Medulla oblongata (tissue), 1 donor: ENCODE results near the gene EBP.
"Not testable (repeated sequence)": the region's sequence is repeated elsewhere in the genome, so short reads cannot be mapped to it uniquely, and the experiment has no call there.

Experiments
- DNase-seq: peaks from one replicate; pipeline ENCODE4 v3.0.0-alpha.2; 2015; ENCODE audit errors: extremely low spot score

Gene EBP

DNA sequence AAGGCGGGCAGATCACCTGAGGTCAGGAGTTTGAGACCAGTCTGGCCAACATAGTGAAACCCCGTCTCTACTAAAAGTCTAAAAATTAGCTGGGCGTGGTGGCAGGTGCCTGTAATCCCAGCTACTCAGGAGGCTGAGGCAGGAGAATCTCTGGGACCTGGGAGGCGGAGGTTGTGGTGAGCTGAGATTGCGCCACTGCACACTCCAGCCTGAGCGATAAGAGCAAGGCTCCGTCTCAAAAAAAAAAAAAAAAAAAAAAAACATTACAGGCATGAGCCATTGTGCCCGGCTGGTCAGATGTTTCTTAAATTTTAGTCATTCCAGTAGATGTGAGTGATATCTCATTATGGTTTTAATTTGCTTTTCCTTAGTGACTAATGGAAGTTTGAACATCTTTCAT, 4.2 kb downstream of the EBP start:
- DNase-seq: not testable (repeated sequence)

- DNase-seq: no peak
Measured at GRCh38 chrX:48530736-48531135, 9.1 kb downstream of the EBP start.

DNA sequence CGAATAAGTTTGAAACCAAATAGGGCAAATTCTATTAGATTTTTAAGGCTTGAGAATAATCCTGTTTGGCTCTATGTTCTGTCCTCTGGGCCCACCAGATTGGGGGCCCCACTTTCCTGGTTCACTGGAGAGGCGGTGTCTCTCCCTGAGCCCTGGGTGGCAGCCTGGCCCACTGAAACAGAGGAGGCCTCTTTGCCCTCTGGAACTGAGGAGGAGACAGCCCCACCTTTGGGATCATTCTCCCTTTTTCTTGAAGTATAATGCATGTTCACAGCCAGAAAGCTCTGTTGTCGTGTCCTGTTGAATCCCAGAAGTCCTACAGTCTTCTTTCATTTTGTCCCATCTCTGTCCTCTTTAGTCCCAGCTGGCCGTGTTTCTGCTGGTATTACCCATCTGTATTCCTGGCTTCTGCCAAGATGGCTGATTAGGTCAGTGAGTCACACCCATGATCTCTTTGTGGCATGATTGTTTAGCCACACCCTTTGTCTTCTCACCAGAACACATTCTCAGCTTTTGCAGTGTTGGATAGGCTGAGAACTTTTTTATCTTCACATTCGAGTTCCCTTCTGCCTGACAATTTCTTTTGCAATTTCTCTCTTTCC, 9.9 kb downstream of the EBP start:
- no peak for DNase-seq

DNA sequence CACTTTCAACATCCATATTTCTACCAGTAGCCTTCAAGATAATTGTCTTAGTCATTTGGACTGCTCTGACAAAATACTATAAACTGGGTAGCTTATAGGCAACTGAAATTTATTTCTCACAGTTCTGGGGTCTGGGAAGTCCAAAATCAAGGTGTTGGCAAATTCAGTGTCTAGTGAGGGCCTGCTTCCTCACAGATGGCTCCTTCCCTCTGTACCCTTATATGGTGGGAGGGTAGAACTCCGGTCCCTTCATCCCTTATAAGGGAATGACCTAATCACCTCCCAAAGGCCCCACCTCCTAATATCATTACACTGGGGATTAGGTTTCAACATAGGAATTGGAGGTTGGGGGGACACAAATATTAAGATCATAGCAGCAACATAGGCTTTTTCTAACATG, 10.6 kb downstream of the EBP start:
- no peak for DNase-seq

- no peak for DNase-seq
Measured at GRCh38 chrX:48533165-48533564, 11.6 kb downstream of the EBP start.

- DNase-seq: no peak
Measured at GRCh38 chrX:48538641-48539344, 17.2 kb downstream of the EBP start.

- DNase-seq: peak; percentile 94
Measured at GRCh38 chrX:48539345-48540027, 17.9 kb downstream of the EBP start, which contains the start of gene TBC1D25. Gene TBC1D25, plus strand, starts transcription at chrX:48539714. Its CDS starts 84 bp downstream, at chrX:48539798.

DNA sequence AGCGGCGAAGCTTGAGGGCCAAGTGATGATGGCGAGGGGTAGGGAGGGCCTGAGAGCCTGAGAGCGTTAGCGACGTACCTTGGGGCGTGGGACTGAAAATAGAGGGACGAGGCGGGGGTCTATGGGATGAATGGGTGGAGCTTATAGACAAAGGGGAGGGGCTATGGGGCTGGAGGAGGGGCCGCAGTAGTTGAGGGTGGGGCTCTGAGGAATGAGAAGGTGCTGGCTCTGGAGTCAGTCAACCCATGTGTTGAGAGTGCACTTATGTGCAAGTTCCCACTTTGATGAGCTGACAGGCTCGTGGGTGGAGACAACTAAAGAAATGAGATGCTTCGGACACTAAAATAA, 18.4 kb downstream of the EBP start:
- peak; percentile 17 for DNase-seq

GRCh38 chrX:48540480-48540879, 18.9 kb downstream of the EBP start:
- peak; percentile 2 for DNase-seq

DNA sequence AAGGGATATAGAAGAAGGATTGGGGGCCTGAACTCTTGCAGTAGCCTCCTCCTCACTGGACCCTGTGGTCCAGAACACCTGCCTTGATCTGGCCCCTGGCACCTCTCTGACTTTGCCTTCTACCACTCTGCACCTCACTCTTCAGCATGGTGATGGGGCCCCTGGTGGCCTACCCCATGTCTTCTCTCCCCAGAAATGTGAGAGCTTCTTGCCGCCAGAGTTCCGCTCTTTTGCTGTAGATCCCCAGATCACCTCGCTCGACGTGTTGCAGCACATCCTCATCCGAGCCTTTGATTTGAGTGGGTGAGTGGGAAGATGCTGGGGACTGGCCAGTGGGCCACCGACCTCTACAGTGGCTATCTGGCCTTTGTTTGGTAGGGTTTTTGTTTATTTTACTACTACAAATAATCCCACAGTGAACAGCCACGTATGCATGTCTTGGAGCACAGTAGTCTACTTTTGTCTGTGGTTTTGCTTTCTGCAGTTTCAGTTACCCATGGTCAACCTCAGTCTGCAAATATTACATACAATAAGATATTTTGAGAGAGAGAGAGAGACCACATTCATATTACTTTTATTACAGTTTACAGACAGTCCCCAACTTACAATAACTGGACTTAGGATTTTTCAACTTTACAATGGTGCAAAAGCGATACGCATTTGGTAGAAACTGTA, 19.7 kb downstream of the EBP start:
- DNase-seq: no peak

DNA sequence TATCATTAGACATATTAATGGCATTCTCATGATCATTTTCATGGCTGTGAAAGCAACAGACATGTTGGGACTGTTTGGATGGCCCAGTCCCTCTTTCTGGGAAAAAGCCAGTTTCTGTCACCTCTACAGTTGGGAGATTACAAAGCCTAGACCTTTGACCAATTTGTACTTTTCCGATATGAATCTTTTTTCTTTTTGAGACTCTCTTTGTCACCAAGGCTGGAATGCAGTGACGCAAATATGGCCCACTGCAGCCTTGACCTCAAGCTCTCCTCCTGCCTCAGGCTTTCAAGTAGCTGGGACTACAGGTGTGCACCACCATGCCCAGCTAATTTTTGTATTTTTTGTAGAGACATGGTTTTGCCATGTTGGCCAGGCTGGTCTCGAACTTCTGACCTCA, 27.3 kb downstream of the EBP start:
- no peak for DNase-seq

DNA sequence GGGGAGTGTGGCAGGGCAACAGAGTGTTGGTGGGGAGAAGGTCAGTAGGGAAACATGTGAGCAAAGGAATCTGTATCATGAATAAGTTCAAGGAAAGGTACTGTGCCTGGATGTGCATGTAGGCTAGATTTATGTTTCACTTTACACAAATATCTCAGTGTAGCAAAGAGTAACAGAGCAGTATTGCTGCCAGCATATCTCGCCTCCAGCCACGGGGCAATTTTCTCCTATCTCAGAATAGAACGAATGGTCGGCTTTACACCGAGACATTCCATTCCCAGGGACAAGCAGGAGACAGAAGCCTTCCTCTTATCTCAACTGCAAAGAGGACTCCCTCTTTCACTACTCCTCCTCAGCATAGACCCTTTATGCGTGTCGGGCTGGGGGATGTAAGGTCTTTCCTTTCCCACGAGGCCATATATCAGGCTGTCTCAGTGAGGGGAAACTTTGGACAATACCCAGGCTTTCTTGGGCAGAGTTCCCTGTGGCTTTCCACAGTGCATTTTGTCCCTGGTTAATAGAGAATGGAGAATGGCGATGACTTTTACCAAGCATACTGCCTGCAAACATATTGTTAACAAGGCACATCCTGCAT, 34.2 kb downstream of the EBP start:
- DNase-seq: not testable (repeated sequence)

DNA sequence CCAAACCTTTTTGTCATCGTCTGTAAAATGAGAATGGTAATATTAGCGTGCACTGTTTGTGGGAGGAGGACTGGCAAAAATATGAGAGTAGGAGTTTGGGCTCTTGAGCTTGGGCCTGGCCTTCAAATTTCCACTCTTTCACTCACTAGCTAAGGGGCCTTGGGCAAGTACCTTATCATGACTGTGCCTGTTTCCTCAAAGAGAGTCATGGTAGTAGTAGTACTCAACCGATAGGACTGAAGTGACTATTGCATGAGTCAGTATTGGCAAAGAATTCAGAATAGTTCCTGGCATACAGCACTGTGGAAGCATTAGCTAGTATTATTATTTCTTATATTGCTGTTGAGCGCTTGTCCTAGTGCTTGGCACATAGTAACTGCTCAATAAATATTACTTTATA, 36.7 kb downstream of the EBP start:
- DNase-seq: no peak

- no peak for DNase-seq
Measured at GRCh38 chrX:48559636-48560035, 38.0 kb downstream of the EBP start.

DNA sequence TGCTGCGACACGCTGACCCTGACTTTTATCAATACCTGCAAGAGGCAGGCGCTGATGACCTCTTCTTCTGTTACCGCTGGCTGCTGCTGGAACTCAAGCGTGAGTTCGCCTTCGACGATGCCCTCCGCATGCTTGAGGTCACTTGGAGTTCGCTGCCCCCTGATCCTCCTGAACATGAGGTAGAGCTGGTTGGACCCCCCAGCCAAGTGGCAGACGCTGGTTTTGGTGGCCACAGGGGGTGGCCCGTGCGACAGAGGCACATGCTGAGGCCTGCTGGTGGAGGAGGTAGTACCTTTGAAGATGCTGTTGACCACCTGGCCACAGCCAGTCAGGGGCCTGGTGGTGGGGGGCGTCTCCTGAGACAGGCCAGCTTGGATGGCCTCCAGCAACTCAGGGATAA, 38.4 kb downstream of the EBP start:
- no peak for DNase-seq

- DNase-seq: no peak
Measured at GRCh38 chrX:48560681-48561080, 39.1 kb downstream of the EBP start.

- no peak for DNase-seq
Measured at GRCh38 chrX:48569958-48570357, 48.4 kb downstream of the EBP start.

GRCh38 chrX:48573690-48574269, 52.2 kb downstream of the EBP start:
- peak; percentile 29 for DNase-seq

GRCh38 chrX:48574270-48575266, 53.0 kb downstream of the EBP start, which contains the start of gene RBM3:
Gene RBM3, plus strand, starts transcription at chrX:48574484. Its CDS starts 697 bp downstream, at chrX:48575181.
- DNase-seq: peak; percentile 92

- no peak for DNase-seq
Measured at GRCh38 chrX:48575642-48576041, 54.0 kb downstream of the EBP start.
